HCT116 (cell line): ENCODE data around the gene AVEN. TPM values are rescaled to one million over a fixed set of nuclear protein-coding genes. Genes with fewer than 3 reads are reported as not detected.

Source experiments
- ATAC-seq: fragments of 200-7000 bp; cut with Tn5 transposase; 2 replicates; pipeline ENCODE4 v1.9.1; 2020; ENCODE audit warnings: mild to moderate bottlenecking, moderate library complexity
- BruUV-seq: library from RNA; stranded (reverse); fragments of 400-500 nt; replicated peaks from 2 replicates; lab custom pipeline; 2021; lab: Mats Ljungman, UMichigan
- CTCF ChIA-PET: fragments of 300-600 bp; sonication (Branson Sonifier 250); formaldehyde crosslinking; loops from one replicate; lab custom pipeline; 2021; ENCODE audit warnings: antibody characterized with exemption; lab: Charles Lee
- POLR2A ChIA-PET: fragments of 300-600, 350-600 bp; sonication (Branson Sonifier 250); formaldehyde crosslinking; loops from one replicate; lab custom pipeline; 2021; ENCODE audit warnings: antibody characterized with exemption; lab: Charles Lee
- RAD21 ChIA-PET, 2 experiments: fragments of 300-600 bp; sonication (Branson Sonifier 250); formaldehyde crosslinking; loops; one replicate each; lab custom pipeline; 2023; ENCODE audit warnings: low total read pairs in 2 of 2; ENCODE audit not compliant: uncharacterized antibody in 2 of 2, unreplicated experiment in 2 of 2, low non-redundant PET in 1 of 2; lab: Charles Lee
- DNase-seq: peaks from one replicate; pipeline ENCODE4 v3.0.0-alpha.2; 2010; ENCODE audit warnings: low read depth, low spot score
- H2AFZ ChIP-seq: fragments of 200-600 bp; shearing (Covaris generic), sonication (generic); 2 replicates; pipeline ENCODE4 v1.6.1; 2017; ENCODE audit warnings: low read depth, mixed run types, mixed read lengths, antibody characterized with exemption, low read length; ENCODE audit not compliant: poor library complexity, severe bottlenecking
- H3K27ac ChIP-seq: 2 replicates; pipeline ENCODE4 v1.5.1; 2012; ENCODE audit warnings: low read depth, low read length
- H3K27me3 ChIP-seq: fragments of 200-600 bp; sonication (generic); 2 replicates; pipeline ENCODE4 v1.6.1; 2016; ENCODE audit warnings: mixed run types, low read length, mixed read lengths; ENCODE audit not compliant: insufficient read depth
- H3K36me3 ChIP-seq, 2 experiments: fragments of 200-500 bp in 1 of 2; fragments of 200-600 bp in 1 of 2; sonication (Bioruptor generic) in 1 of 2; sonication (generic) in 1 of 2; 2 replicates each; pipeline versions ENCODE4 v1.5.1 to v1.6.1; 2014 to 2016; ENCODE audit warnings: low read length in 2 of 2, inconsistent platforms in 1 of 2, mixed read lengths in 1 of 2, mixed run types in 1 of 2; ENCODE audit not compliant: insufficient read depth in 2 of 2, control insufficient read depth in 1 of 2
- H3K4me1 ChIP-seq, 2 experiments: fragments of 200-600 bp in 1 of 2; sonication (generic) in 1 of 2; 2 replicates each; pipeline versions ENCODE4 v1.5.1 to v1.6.1; 2012 to 2017; ENCODE audit warnings: low read length in 2 of 2, inconsistent platforms in 1 of 2, mild to moderate bottlenecking in 1 of 2, mixed read lengths in 1 of 2, mixed run types in 1 of 2, moderate library complexity in 1 of 2; ENCODE audit not compliant: insufficient read depth in 2 of 2, control insufficient read depth in 1 of 2
- H3K4me2 ChIP-seq: fragments of 200-600 bp; sonication (generic); 2 replicates; pipeline ENCODE4 v1.6.1; 2017; ENCODE audit warnings: mixed run types, low read length, mixed read lengths
- H3K4me3 ChIP-seq, 2 experiments: fragments of 200-600 bp in 1 of 2; sonication (generic) in 1 of 2; replicated peaks in 1 of 2; 2 replicates each; pipeline ENCODE4 v1.5.1; 2011 to 2016; ENCODE audit warnings: low read length in 2 of 2, control low read depth in 1 of 2, low read depth in 1 of 2, mild to moderate bottlenecking in 1 of 2, mixed read lengths in 1 of 2, mixed run types in 1 of 2
- H3K79me2 ChIP-seq: fragments of 200-600 bp; sonication (generic); 2 replicates; pipeline ENCODE4 v1.6.1; 2017; ENCODE audit warnings: mild to moderate bottlenecking, mixed run types, low read length, moderate library complexity, mixed read lengths; ENCODE audit not compliant: insufficient read depth
- H3K9ac ChIP-seq: fragments of 200-600 bp; sonication (generic); 2 replicates; pipeline ENCODE4 v1.6.1; 2016; ENCODE audit warnings: low read length, mixed read lengths
- H3K9me2 ChIP-seq: fragments of 200-600 bp; sonication (generic), shearing (Covaris generic); 2 replicates; pipeline ENCODE4 v1.6.1; 2017; ENCODE audit warnings: mixed run types, mild to moderate bottlenecking, moderate library complexity; ENCODE audit not compliant: insufficient read depth
- H3K9me3 ChIP-seq, 2 experiments: fragments of 200-500 bp in 1 of 2; fragments of 200-600 bp in 1 of 2; sonication (Bioruptor generic) in 1 of 2; sonication (generic) in 1 of 2; 2 replicates each; pipeline ENCODE4 v1.6.1; 2014 to 2017; ENCODE audit warnings: low read length in 2 of 2, mixed read lengths in 2 of 2, inconsistent platforms in 1 of 2, low read depth in 1 of 2, mild to moderate bottlenecking in 1 of 2, mixed run types in 1 of 2, moderate library complexity in 1 of 2; ENCODE audit not compliant: control insufficient read depth in 1 of 2, insufficient read depth in 1 of 2
- H4K20me1 ChIP-seq: fragments of 200-600 bp; sonication (generic), shearing (Covaris generic); 2 replicates; pipeline ENCODE4 v1.6.1; 2017; ENCODE audit warnings: mixed run types, mild to moderate bottlenecking, moderate library complexity; ENCODE audit not compliant: insufficient read depth
- ATF3 ChIP-seq: IDR thresholded peaks from 2 replicates; pipeline ENCODE4 v1.6.1; 2012
- CEBPB ChIP-seq: IDR thresholded peaks from 2 replicates; pipeline ENCODE4 v1.6.1; 2012; ENCODE audit warnings: low read depth
- EGR1 ChIP-seq: IDR thresholded peaks from 2 replicates; pipeline ENCODE4 v1.6.1; 2012; ENCODE audit warnings: low read depth
- ELF1 ChIP-seq: IDR thresholded peaks from 2 replicates; pipeline ENCODE4 v1.6.1; 2012; ENCODE audit warnings: low read depth, borderline replicate concordance
- EZH2 ChIP-seq: fragments of 200-600 bp; sonication (generic); IDR thresholded peaks from 2 replicates; pipeline ENCODE4 v1.6.1; 2017; ENCODE audit warnings: antibody characterized with exemption, mixed run types
- EZH2phosphoT487 ChIP-seq: fragments of 200-600 bp; IDR thresholded peaks from 2 replicates; pipeline ENCODE4 v1.6.1; 2018; ENCODE audit warnings: antibody characterized with exemption, borderline replicate concordance
- JUND ChIP-seq: IDR thresholded peaks from 2 replicates; pipeline ENCODE4 v1.6.1; 2012
- POLR2A ChIP-seq: IDR thresholded peaks from 2 replicates; pipeline ENCODE4 v1.7.0; 2011; ENCODE audit warnings: borderline replicate concordance; ENCODE audit not compliant: insufficient read depth, insufficient read length; ENCODE audit errors: extremely low read depth
- POLR2AphosphoS5 ChIP-seq: IDR thresholded peaks from 2 replicates; pipeline ENCODE4 v1.6.1; 2011; ENCODE audit warnings: mild to moderate bottlenecking, low read depth, low read length, moderate library complexity
- RAD21 ChIP-seq: IDR thresholded peaks from 2 replicates; pipeline ENCODE4 v1.6.1; 2012; ENCODE audit warnings: low read depth, mild to moderate bottlenecking
- SP1 ChIP-seq: IDR thresholded peaks from 2 replicates; pipeline ENCODE4 v1.6.1; 2012; ENCODE audit warnings: low read depth
- SRF ChIP-seq: IDR thresholded peaks from 2 replicates; pipeline ENCODE4 v1.6.1; 2012; ENCODE audit warnings: low read depth
- TCF7L2 ChIP-seq: IDR thresholded peaks from 2 replicates; pipeline ENCODE4 v1.7.0; 2011; ENCODE audit warnings: borderline replicate concordance, inconsistent platforms; ENCODE audit not compliant: insufficient read depth, insufficient read length; ENCODE audit errors: extremely low read depth
- YY1 ChIP-seq: IDR thresholded peaks from 2 replicates; pipeline ENCODE4 v1.6.1; 2011; ENCODE audit warnings: low read length, low read depth, moderate library complexity, mild to moderate bottlenecking; ENCODE audit not compliant: insufficient replicate concordance; ENCODE audit errors: extremely low read depth
- ZFX ChIP-seq: fragments of 450-650 bp; IDR thresholded peaks from 2 replicates; pipeline ENCODE4 v1.6.1; 2017
- ZNF274 ChIP-seq: fragments of 200-500 bp; sonication (Bioruptor generic); IDR thresholded peaks from 2 replicates; pipeline ENCODE4 v1.6.1; 2014; ENCODE audit warnings: mild to moderate bottlenecking, low read depth, low read length, inconsistent platforms
- intact Hi-C: fragments of 100-400 bp; cut with micrococcal nuclease; formaldehyde crosslinking; loops from 2 replicates; pipeline ENCODE4 v1.10.0; 2022
- total RNA-seq: library from RNA; stranded (reverse); gene quantifications from one replicate; pipeline ENCODE4 v1.2.1, GENCODE V29; 2021; ENCODE audit not compliant: unreplicated experiment
- TF ChIP-seq, protein P1 (sequence below): IDR thresholded peaks from 2 replicates; pipeline ENCODE4 v1.6.1; 2011; ENCODE audit warnings: mild to moderate bottlenecking, low read length, moderate library complexity; ENCODE audit not compliant: insufficient replicate concordance; ENCODE audit errors: extremely low read depth
- TF ChIP-seq, protein P2 (sequence below), 3 experiments: fragments of 200-600 bp in 1 of 3; sonication (generic) in 1 of 3; IDR thresholded peaks in 2 of 3; conservative IDR thresholded peaks in 1 of 3; 2 replicates each; pipeline ENCODE4 v1.5.1; 2012 to 2017; ENCODE audit warnings: low read depth in 2 of 3, low read length in 2 of 3, antibody characterized with exemption in 1 of 3, borderline replicate concordance in 1 of 3, control low read depth in 1 of 3, mild to moderate bottlenecking in 1 of 3, mixed read lengths in 1 of 3, mixed run types in 1 of 3, moderate library complexity in 1 of 3; ENCODE audit not compliant: insufficient read depth in 1 of 3
- TF ChIP-seq, protein P3 (sequence below): IDR thresholded peaks from 2 replicates; pipeline ENCODE4 v1.6.1; 2012; ENCODE audit warnings: low read depth

Gene AVEN
- total RNA-seq, 1 experiment from 2014 or later: 6.8 TPM

DNA sequence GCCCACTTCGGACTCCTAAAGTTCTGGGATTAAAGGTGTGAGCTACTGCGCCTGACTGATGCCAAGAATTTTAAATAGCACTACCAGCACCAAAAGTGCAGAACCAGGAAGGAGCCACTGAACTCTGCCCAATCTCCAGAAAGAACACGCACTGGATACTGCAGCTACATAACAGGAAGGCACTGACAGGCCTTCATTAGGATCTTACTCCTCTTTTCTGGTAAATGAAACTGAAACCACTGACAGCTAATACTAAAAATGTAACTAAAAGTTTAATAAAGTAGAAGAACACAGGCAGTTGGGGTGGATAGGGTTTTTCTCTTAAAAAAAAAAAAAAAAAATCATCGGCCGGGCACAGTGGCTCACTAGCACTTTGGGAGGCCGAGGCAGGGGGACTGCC is 144.8 kb downstream of the AVEN start:
- Histone ChIP-seq H3K4me3 (no peak overlapping the region), H3K9me3 (no peaks in the 10 kb centered on the region), H3K27ac (no peak overlapping the region), H3K79me2 (no peaks in the 10 kb centered on the region), H3K4me1 (no peaks in the 10 kb centered on the region), H3K27me3 (no peaks in the 10 kb centered on the region), H3K9ac (no peak overlapping the region), H2AFZ (no peak overlapping the region), H3K36me3 (no peaks in the 10 kb centered on the region), H4K20me1 (no peaks in the 10 kb centered on the region), H3K4me2 (no peak overlapping the region), H3K9me2 (no peaks in the 10 kb centered on the region)
- TF ChIP-seq, protein P1, sequence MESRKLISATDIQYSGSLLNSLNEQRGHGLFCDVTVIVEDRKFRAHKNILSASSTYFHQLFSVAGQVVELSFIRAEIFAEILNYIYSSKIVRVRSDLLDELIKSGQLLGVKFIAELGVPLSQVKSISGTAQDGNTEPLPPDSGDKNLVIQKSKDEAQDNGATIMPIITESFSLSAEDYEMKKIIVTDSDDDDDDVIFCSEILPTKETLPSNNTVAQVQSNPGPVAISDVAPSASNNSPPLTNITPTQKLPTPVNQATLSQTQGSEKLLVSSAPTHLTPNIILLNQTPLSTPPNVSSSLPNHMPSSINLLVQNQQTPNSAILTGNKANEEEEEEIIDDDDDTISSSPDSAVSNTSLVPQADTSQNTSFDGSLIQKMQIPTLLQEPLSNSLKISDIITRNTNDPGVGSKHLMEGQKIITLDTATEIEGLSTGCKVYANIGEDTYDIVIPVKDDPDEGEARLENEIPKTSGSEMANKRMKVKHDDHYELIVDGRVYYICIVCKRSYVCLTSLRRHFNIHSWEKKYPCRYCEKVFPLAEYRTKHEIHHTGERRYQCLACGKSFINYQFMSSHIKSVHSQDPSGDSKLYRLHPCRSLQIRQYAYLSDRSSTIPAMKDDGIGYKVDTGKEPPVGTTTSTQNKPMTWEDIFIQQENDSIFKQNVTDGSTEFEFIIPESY: no peak
- TF ChIP-seq ZNF274 (no peak), EZH2phosphoT487 (no peak), ELF1 (no peak), EZH2 (no peak), SP1 (no peak), ZFX (no peak), RAD21 (no peak), JUND (no peak), TCF7L2 (no peak), SRF (no peak), CEBPB (no peak), YY1 (no peak), POLR2A (no peak), EGR1 (no peak), ATF3 (no peak), POLR2AphosphoS5 (no peak)
- TF ChIP-seq, protein P2, sequence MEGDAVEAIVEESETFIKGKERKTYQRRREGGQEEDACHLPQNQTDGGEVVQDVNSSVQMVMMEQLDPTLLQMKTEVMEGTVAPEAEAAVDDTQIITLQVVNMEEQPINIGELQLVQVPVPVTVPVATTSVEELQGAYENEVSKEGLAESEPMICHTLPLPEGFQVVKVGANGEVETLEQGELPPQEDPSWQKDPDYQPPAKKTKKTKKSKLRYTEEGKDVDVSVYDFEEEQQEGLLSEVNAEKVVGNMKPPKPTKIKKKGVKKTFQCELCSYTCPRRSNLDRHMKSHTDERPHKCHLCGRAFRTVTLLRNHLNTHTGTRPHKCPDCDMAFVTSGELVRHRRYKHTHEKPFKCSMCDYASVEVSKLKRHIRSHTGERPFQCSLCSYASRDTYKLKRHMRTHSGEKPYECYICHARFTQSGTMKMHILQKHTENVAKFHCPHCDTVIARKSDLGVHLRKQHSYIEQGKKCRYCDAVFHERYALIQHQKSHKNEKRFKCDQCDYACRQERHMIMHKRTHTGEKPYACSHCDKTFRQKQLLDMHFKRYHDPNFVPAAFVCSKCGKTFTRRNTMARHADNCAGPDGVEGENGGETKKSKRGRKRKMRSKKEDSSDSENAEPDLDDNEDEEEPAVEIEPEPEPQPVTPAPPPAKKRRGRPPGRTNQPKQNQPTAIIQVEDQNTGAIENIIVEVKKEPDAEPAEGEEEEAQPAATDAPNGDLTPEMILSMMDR (IDR thresholded peaks at IDR 0.05 in 2 of 3, conservative IDR thresholded peaks at IDR 0.05 in 1 of 3; ENCODE audit: borderline replicate concordance in 1 of 3, insufficient read depth in 1 of 3, low read depth in 2 of 3, low read length in 2 of 3): no peak
- TF ChIP-seq, protein P3, sequence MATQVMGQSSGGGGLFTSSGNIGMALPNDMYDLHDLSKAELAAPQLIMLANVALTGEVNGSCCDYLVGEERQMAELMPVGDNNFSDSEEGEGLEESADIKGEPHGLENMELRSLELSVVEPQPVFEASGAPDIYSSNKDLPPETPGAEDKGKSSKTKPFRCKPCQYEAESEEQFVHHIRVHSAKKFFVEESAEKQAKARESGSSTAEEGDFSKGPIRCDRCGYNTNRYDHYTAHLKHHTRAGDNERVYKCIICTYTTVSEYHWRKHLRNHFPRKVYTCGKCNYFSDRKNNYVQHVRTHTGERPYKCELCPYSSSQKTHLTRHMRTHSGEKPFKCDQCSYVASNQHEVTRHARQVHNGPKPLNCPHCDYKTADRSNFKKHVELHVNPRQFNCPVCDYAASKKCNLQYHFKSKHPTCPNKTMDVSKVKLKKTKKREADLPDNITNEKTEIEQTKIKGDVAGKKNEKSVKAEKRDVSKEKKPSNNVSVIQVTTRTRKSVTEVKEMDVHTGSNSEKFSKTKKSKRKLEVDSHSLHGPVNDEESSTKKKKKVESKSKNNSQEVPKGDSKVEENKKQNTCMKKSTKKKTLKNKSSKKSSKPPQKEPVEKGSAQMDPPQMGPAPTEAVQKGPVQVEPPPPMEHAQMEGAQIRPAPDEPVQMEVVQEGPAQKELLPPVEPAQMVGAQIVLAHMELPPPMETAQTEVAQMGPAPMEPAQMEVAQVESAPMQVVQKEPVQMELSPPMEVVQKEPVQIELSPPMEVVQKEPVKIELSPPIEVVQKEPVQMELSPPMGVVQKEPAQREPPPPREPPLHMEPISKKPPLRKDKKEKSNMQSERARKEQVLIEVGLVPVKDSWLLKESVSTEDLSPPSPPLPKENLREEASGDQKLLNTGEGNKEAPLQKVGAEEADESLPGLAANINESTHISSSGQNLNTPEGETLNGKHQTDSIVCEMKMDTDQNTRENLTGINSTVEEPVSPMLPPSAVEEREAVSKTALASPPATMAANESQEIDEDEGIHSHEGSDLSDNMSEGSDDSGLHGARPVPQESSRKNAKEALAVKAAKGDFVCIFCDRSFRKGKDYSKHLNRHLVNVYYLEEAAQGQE: no peak
- no TSS peak for BruUV-seq
- DNase-seq (no peak), ATAC-seq (no peak)
- intact Hi-C loops: no loop called here
- RAD21 ChIA-PET: no interaction called here
- POLR2A ChIA-PET: no interaction called here
- CTCF ChIA-PET: no interaction called here
